Duodenal mucosa (tissue), 2 donors: ENCODE data around the gene ADCY7.

Experiments
- H3K27ac ChIP-seq: one replicate; pipeline ENCODE4 v1.7.0; 2013; ENCODE audit warnings: low read depth, low read length
- H3K27me3 ChIP-seq, 2 donors: one replicate each; pipeline ENCODE4 v1.7.0; 2013; ENCODE audit warnings: low read length in 2 of 2, control low read depth in 1 of 2; ENCODE audit not compliant: insufficient read depth in 2 of 2, control insufficient read depth in 1 of 2
- H3K36me3 ChIP-seq, 2 donors: one replicate each; pipeline ENCODE4 v1.7.0; 2013; ENCODE audit warnings: low read length in 2 of 2, control low read depth in 1 of 2; ENCODE audit not compliant: insufficient read depth in 2 of 2, control insufficient read depth in 1 of 2
- H3K4me1 ChIP-seq, 2 donors: one replicate each; pipeline ENCODE4 v1.7.0; 2013; ENCODE audit warnings: low read length in 2 of 2, control low read depth in 1 of 2; ENCODE audit not compliant: insufficient read depth in 2 of 2, control insufficient read depth in 1 of 2
- H3K4me3 ChIP-seq, 2 donors: one replicate each; pipeline ENCODE4 v1.7.0; 2013; ENCODE audit warnings: low read length in 2 of 2, low read depth in 1 of 2
- H3K9ac ChIP-seq, 2 donors: one replicate each; pipeline ENCODE4 v1.7.0; 2013; ENCODE audit warnings: low read length in 2 of 2, low read depth in 1 of 2
- H3K9me3 ChIP-seq, 2 donors: one replicate each; pipeline ENCODE4 v1.7.0; 2013; ENCODE audit warnings: low read length in 2 of 2, control low read depth in 1 of 2; ENCODE audit not compliant: control insufficient read depth in 1 of 2

ADCY7 gene

GRCh38 chr16:50260206-50261159 lies 5.9 kb upstream of the ADCY7 start:
- no peak overlapping the region for H3K4me3 ChIP-seq
- H3K27ac ChIP-seq = no peak overlapping the region

GRCh38 chr16:50261160-50261706 lies 5.1 kb upstream of the ADCY7 start:
- no peak overlapping the region for H3K4me3 ChIP-seq
- H3K4me1 ChIP-seq = peaks cover 9 to 10% of the 10 kb centered on the region in 2 donors
- no peaks in the 10 kb centered on the region for H3K9me3 ChIP-seq
- H3K27ac ChIP-seq = no peak overlapping the region
- no peaks in the 10 kb centered on the region for H3K36me3 ChIP-seq
- H3K27me3 ChIP-seq = no peaks in the 10 kb centered on the region
- H3K9ac ChIP-seq = no peak overlapping the region

More at GRCh38 chr16:50260206-50261159, 5.9 kb upstream of the ADCY7 start:
- H3K27me3 ChIP-seq = no peaks in the 10 kb centered on the region
- no peaks in the 10 kb centered on the region for H3K36me3 ChIP-seq
- no peak overlapping the region for H3K9ac ChIP-seq
- no peaks in the 10 kb centered on the region for H3K9me3 ChIP-seq
- H3K4me1 ChIP-seq = peaks cover 1 to 2% of the 10 kb centered on the region in 2 donors

GRCh38 chr16:50261707-50262235 lies 4.6 kb upstream of the ADCY7 start:
- Histone ChIP-seq H3K9me3 (no peaks in the 10 kb centered on the region), H3K27ac (no peak overlapping the region), H3K27me3 (no peaks in the 10 kb centered on the region), H3K4me3 (no peak overlapping the region), H3K9ac (no peak overlapping the region), H3K4me1 (peaks cover 13 to 15% of the 10 kb centered on the region in 2 donors), H3K36me3 (no peaks in the 10 kb centered on the region)

- Histone ChIP-seq H3K9ac (no peak overlapping the region), H3K4me1 (peaks cover 16 to 18% of the 10 kb centered on the region in 2 donors), H3K36me3 (no peaks in the 10 kb centered on the region), H3K4me3 (no peak overlapping the region), H3K27me3 (no peaks in the 10 kb centered on the region), H3K27ac (no peak overlapping the region), H3K9me3 (no peaks in the 10 kb centered on the region)
Observed at GRCh38 chr16:50263060-50263909, 3.1 kb upstream of the ADCY7 start.

GRCh38 chr16:50263940-50264929 lies 2.1 kb upstream of the ADCY7 start:
- no peak overlapping the region for H3K9ac ChIP-seq
- peaks cover 16 to 18% of the 10 kb centered on the region in 2 donors for H3K4me1 ChIP-seq
- H3K27ac ChIP-seq = no peak overlapping the region
- no peaks in the 10 kb centered on the region for H3K27me3 ChIP-seq
- no peaks in the 10 kb centered on the region for H3K36me3 ChIP-seq
- H3K9me3 ChIP-seq = no peaks in the 10 kb centered on the region
- no peak overlapping the region for H3K4me3 ChIP-seq

GRCh38 chr16:50265260-50265659 lies 1.1 kb upstream of the ADCY7 start:
- Histone ChIP-seq H3K27me3 (no peaks in the 10 kb centered on the region), H3K4me3 (no peak overlapping the region)

GRCh38 chr16:50265716-50266336 lies 525 bp upstream of the ADCY7 start:
- H3K9me3 ChIP-seq = no peaks in the 10 kb centered on the region
- peak overlapping the region in 1 of 2 donors; percentile 68 for H3K4me3 ChIP-seq
- H3K27me3 ChIP-seq = no peaks in the 10 kb centered on the region
- no peaks in the 10 kb centered on the region for H3K36me3 ChIP-seq
- peaks cover 16 to 18% of the 10 kb centered on the region in 2 donors for H3K4me1 ChIP-seq
- H3K9ac ChIP-seq = peak overlapping the region in 1 of 2 donors; percentile 39
- H3K27ac ChIP-seq = no peak overlapping the region

More at GRCh38 chr16:50265260-50265659, 1.1 kb upstream of the ADCY7 start:
- Histone ChIP-seq H3K4me1 (peaks cover 16 to 18% of the 10 kb centered on the region in 2 donors), H3K36me3 (no peaks in the 10 kb centered on the region), H3K27ac (no peak overlapping the region), H3K9me3 (no peaks in the 10 kb centered on the region), H3K9ac (no peak overlapping the region)

- no peak overlapping the region for H3K27ac ChIP-seq
Observed at GRCh38 chr16:50267151-50267631, 840 bp downstream of the ADCY7 start.

More at GRCh38 chr16:50267151-50267631, 840 bp downstream of the ADCY7 start:
- Histone ChIP-seq H3K36me3 (no peaks in the 10 kb centered on the region), H3K27me3 (no peaks in the 10 kb centered on the region), H3K9me3 (no peaks in the 10 kb centered on the region), H3K4me1 (peaks cover 16 to 18% of the 10 kb centered on the region in 2 donors), H3K4me3 (peak overlapping the region; percentile 13 to 68), H3K9ac (peak overlapping the region; percentile 39 to 63)
